PC-3 (cell line): Measurements from ENCODE around the gene HMGXB3. TPM values are rescaled to one million over a fixed set of nuclear protein-coding genes. Genes with fewer than 3 reads are reported as not detected.

ENCODE experiments used
- ATAC-seq: fragments of 200-7000 bp; cut with Tn5 transposase; 2 replicates; pipeline ENCODE4 v1.9.1; 2020; ENCODE audit warnings: mild to moderate bottlenecking, moderate library complexity
- BruUV-seq: library from RNA; stranded (reverse); fragments of 400-500 nt; replicated peaks from 2 replicates; lab custom pipeline; 2021; lab: Mats Ljungman, UMichigan
- CTCF ChIA-PET: fragments of 300-600 bp; sonication (Branson Sonifier 250); formaldehyde crosslinking; loops from one replicate; lab custom pipeline; 2022; ENCODE audit warnings: antibody characterized with exemption; lab: Charles Lee
- POLR2A ChIA-PET: fragments of 300-600 bp; sonication (Branson Sonifier 250); formaldehyde crosslinking; loops from one replicate; lab custom pipeline; 2022; ENCODE audit warnings: antibody characterized with exemption; ENCODE audit not compliant: unreplicated experiment; lab: Charles Lee
- DNase-seq: peaks from one replicate; pipeline ENCODE4 v3.0.0-alpha.2; 2015
- H2AFZ ChIP-seq: fragments of 300-600 bp; sonication (generic); 2 replicates; pipeline ENCODE4 v1.6.0; 2016; ENCODE audit warnings: antibody characterized with exemption, low read length
- H3F3A ChIP-seq: fragments of 300-600 bp; sonication (generic); one replicate; pipeline ENCODE4 v1.6.0; 2017; ENCODE audit warnings: antibody characterized with exemption, low read length, control low read depth, mild to moderate bottlenecking; ENCODE audit not compliant: unreplicated experiment
- H3K27ac ChIP-seq: fragments of 300-600 bp; sonication (generic); 2 replicates; pipeline ENCODE4 v1.5.1; 2016; ENCODE audit warnings: mild to moderate bottlenecking, low read length
- H3K27me3 ChIP-seq: fragments of 300-600 bp; sonication (generic); 2 replicates; pipeline ENCODE4 v1.6.1; 2016; ENCODE audit warnings: low read length, mixed read lengths
- H3K36me3 ChIP-seq: fragments of 300-600 bp; sonication (generic); 2 replicates; pipeline ENCODE4 v1.6.1; 2016; ENCODE audit warnings: low read depth, mixed run types, low read length, mixed read lengths
- H3K4me1 ChIP-seq: fragments of 300-600 bp; sonication (generic); 2 replicates; pipeline ENCODE4 v1.5.1; 2016; ENCODE audit warnings: low read length; ENCODE audit not compliant: insufficient read depth
- H3K4me2 ChIP-seq: fragments of 300-600 bp; sonication (generic); 2 replicates; pipeline ENCODE4 v1.6.0; 2016; ENCODE audit warnings: low read length
- H3K4me3 ChIP-seq: fragments of 300-600 bp; sonication (generic); 2 replicates; pipeline ENCODE4 v1.5.1; 2016; ENCODE audit warnings: mild to moderate bottlenecking, low read length, mixed read lengths
- H3K79me2 ChIP-seq: fragments of 300-600 bp; sonication (generic); 2 replicates; pipeline ENCODE4 v1.6.1; 2017; ENCODE audit warnings: low read length, mixed read lengths
- H3K9ac ChIP-seq: fragments of 300-600 bp; sonication (generic); 2 replicates; pipeline ENCODE4 v1.6.0; 2016; ENCODE audit warnings: mild to moderate bottlenecking, low read length
- H3K9me2 ChIP-seq: fragments of 300-600 bp; sonication (generic); replicated peaks from 2 replicates; pipeline ENCODE4 v1.6.1; 2016; ENCODE audit warnings: mixed run types, low read length, mixed read lengths
- H3K9me3 ChIP-seq: fragments of 300-600 bp; sonication (generic); 2 replicates; pipeline ENCODE4 v1.6.1; 2016; ENCODE audit warnings: low read length, mixed read lengths
- H4K20me1 ChIP-seq: fragments of 300-600 bp; sonication (generic); 2 replicates; pipeline ENCODE4 v1.6.1; 2016; ENCODE audit warnings: low read length, mixed read lengths
- EZH2 ChIP-seq: fragments of 300-600 bp; sonication (generic); IDR thresholded peaks from one replicate; pipeline ENCODE4 v1.6.1; 2017; ENCODE audit warnings: antibody characterized with exemption, mild to moderate bottlenecking, low read length; ENCODE audit not compliant: unreplicated experiment
- EZH2phosphoT487 ChIP-seq: fragments of 300-600 bp; sonication (generic); IDR thresholded peaks from 2 replicates; pipeline ENCODE4 v1.6.1; 2018; ENCODE audit warnings: mild to moderate bottlenecking, antibody characterized with exemption, low read length, borderline replicate concordance
- intact Hi-C: fragments of 100-400 bp; cut with micrococcal nuclease; formaldehyde crosslinking; loops from 2 replicates; pipeline ENCODE4 v1.9.0; 2023
- total RNA-seq: library from RNA; depleted of rRNA; stranded (reverse); fragments of >200 nt; gene quantifications from 2 replicates; pipeline ENCODE4 v1.2.3, GENCODE V29; 2014
- TF ChIP-seq, protein P1 (sequence below): fragments of 300-600 bp; sonication (generic); conservative IDR thresholded peaks from 2 replicates; pipeline ENCODE4 v1.5.1; 2017; ENCODE audit warnings: antibody characterized with exemption, low read depth, mild to moderate bottlenecking, low read length

Gene HMGXB3
- total RNA-seq, 1 experiment from 2014 or later, result 56.6 TPM

DNA sequence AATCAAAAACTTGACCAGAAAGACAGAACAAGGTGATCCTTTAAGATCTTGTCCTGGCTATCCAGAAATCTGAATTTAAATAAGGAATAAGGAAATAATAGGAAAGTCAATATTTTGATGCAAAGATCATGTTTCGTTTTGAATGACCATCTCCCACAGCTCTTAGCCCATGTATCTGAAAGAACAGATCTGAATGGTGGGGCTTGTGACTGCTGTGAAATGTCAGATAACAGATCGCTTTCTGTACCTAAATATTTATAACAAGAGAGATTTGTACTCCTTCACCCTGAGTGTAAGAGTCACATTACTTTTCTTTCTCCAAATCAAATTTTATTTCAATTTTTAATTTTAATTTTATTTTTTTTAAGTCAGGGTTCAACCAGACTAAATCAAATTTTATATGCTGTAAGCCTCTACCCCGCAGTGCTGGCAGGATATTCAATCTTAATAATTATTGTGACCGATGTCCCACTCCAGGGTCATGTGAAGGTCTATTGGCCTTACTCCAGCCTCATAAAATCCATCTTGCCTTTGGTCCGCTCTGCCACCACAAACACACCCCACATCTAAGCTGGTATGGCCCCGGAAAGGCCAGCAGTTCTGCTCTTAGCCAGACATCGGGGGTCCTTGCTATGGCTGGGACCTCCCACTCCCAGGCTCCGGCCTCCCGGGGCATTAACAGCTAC is 47.0 kb upstream of the HMGXB3 start:
- H3K9me3 ChIP-seq, result no peaks in the 10 kb centered on the region
- H3K79me2 ChIP-seq, result no peaks in the 10 kb centered on the region
- CTCF ChIA-PET, result interaction anchor here (0.5 to 0.6 kb wide), 2 partner anchors 115 to 297 kb away, joined by 3 read pairs; no protein-coding TSS in a partner anchor
- BruUV-seq, result no TSS peak
- H3K36me3 ChIP-seq, result no peaks in the 10 kb centered on the region
- no peak overlapping the region for H3K9ac ChIP-seq
- H3K4me3 ChIP-seq, result no peak overlapping the region
- TF ChIP-seq EZH2phosphoT487, result no peak
- TF ChIP-seq, protein P1, sequence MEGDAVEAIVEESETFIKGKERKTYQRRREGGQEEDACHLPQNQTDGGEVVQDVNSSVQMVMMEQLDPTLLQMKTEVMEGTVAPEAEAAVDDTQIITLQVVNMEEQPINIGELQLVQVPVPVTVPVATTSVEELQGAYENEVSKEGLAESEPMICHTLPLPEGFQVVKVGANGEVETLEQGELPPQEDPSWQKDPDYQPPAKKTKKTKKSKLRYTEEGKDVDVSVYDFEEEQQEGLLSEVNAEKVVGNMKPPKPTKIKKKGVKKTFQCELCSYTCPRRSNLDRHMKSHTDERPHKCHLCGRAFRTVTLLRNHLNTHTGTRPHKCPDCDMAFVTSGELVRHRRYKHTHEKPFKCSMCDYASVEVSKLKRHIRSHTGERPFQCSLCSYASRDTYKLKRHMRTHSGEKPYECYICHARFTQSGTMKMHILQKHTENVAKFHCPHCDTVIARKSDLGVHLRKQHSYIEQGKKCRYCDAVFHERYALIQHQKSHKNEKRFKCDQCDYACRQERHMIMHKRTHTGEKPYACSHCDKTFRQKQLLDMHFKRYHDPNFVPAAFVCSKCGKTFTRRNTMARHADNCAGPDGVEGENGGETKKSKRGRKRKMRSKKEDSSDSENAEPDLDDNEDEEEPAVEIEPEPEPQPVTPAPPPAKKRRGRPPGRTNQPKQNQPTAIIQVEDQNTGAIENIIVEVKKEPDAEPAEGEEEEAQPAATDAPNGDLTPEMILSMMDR, result no peak
- no peak for TF ChIP-seq EZH2
- intact Hi-C loops, result no loop called here
- DNase-seq (no peak), ATAC-seq (no peak)
- no peak overlapping the region for H3K27ac ChIP-seq
- H3K4me2 ChIP-seq, result no peak overlapping the region
- H3K27me3 ChIP-seq, result no peaks in the 10 kb centered on the region
- no peaks in the 10 kb centered on the region for H3F3A ChIP-seq
- no peaks in the 10 kb centered on the region for H4K20me1 ChIP-seq
- H3K4me1 ChIP-seq, result peaks cover 13% of the 10 kb centered on the region
- no peaks in the 10 kb centered on the region for H3K9me2 ChIP-seq
- POLR2A ChIA-PET, result no interaction called here
- H2AFZ ChIP-seq, result no peak overlapping the region

DNA sequence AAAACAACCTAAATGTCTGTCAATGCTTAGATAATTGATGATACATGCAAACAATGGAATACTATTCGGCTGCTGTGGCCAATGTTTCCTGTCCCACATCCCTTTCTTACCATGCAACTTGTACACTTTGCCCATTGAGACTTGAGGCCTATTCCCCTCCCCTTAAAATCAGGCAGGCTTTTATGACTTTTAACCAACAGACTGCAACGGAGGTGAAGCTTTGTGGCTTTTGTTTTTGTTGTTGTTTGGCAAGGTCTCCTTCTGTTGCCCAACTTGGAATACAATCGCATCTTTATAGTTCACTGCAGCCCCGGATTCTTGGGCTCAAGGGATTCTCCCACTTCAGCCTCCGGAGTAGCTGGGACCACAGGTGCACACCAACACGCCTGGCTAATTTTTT is 45.7 kb upstream of the HMGXB3 start:
- no peaks in the 10 kb centered on the region for H3K79me2 ChIP-seq
- intact Hi-C loops, result no loop called here
- BruUV-seq, result no TSS peak
- H3K9ac ChIP-seq, result no peak overlapping the region
- no peaks in the 10 kb centered on the region for H3F3A ChIP-seq
- H3K36me3 ChIP-seq, result no peaks in the 10 kb centered on the region
- H3K4me2 ChIP-seq, result no peak overlapping the region
- H4K20me1 ChIP-seq, result no peaks in the 10 kb centered on the region
- no peak overlapping the region for H3K4me3 ChIP-seq
- H3K9me3 ChIP-seq, result no peaks in the 10 kb centered on the region
- ChIA-PET POLR2A (no interaction called here), CTCF (no interaction called here)
- TF ChIP-seq EZH2 (no peak), EZH2phosphoT487 (no peak)
- TF ChIP-seq, protein P1, result no peak
- ATAC-seq, result no peak
- no peaks in the 10 kb centered on the region for H3K27me3 ChIP-seq
- peaks cover 18% of the 10 kb centered on the region for H3K4me1 ChIP-seq
- H2AFZ ChIP-seq, result no peak overlapping the region
- H3K9me2 ChIP-seq, result no peaks in the 10 kb centered on the region
- DNase-seq, result no peak
- no peak overlapping the region for H3K27ac ChIP-seq

DNA sequence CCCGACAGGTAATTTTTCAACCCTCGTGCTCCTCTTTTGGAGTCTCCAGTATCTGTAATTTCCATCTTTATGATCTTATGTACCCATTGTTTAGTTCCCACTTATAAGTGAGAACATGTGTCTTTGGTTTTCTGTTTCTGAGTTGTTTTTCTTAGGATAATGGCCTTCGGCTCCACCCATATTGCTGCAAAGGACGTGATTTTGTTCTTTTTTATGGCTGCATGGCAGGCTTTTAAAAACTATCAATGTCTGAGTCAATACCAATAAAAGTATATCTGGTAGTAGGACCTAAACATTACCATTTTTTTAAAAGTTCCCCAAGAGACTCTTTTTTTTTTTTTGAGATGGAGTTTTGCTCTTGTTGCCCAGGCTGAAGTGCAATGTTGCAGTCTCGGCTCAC is 43.9 kb upstream of the HMGXB3 start:
- no TSS peak for BruUV-seq
- no peaks in the 10 kb centered on the region for H4K20me1 ChIP-seq
- no peaks in the 10 kb centered on the region for H3K9me2 ChIP-seq
- no peaks in the 10 kb centered on the region for H3F3A ChIP-seq
- 0 out of 2 replicates have a peak overlapping the region, but pooled peaks have one; percentile 22 for H2AFZ ChIP-seq
- ATAC-seq (peak; percentile 2; the same call in 1 of the 2 replicates), DNase-seq (peak; percentile 74)
- H3K9me3 ChIP-seq, result no peaks in the 10 kb centered on the region
- POLR2A ChIA-PET, result interaction anchor here (0.6 kb wide), 1 partner anchor 61 kb away, joined by 3 read pairs; no protein-coding TSS in a partner anchor
- H3K36me3 ChIP-seq, result no peaks in the 10 kb centered on the region
- no peak for TF ChIP-seq EZH2
- no peak for TF ChIP-seq EZH2phosphoT487
- TF ChIP-seq, protein P1, result no peak
- peaks cover 6% of the 10 kb centered on the region; the same call in 1 of the 2 replicates for H3K79me2 ChIP-seq
- intact Hi-C loops, result loop anchor here (1.0 kb wide), 1 partner anchor 17 kb away; no protein-coding TSS in a partner anchor
- no peak overlapping the region for H3K4me3 ChIP-seq
- H3K9ac ChIP-seq, result no peak overlapping the region
- H3K27ac ChIP-seq, result 0 out of 2 replicates have a peak overlapping the region, but pooled peaks have one; percentile 10
- peaks cover 31% of the 10 kb centered on the region for H3K4me1 ChIP-seq
- CTCF ChIA-PET, result interaction anchor here (0.7 to 1.5 kb wide), 2 partner anchors 20 to 389 kb away, joined by 3 to 4 read pairs; no protein-coding TSS in a partner anchor
- no peaks in the 10 kb centered on the region for H3K27me3 ChIP-seq
- H3K4me2 ChIP-seq, result peak overlapping the region; percentile 33
